Breast epithelium (tissue), 3 donors: ENCODE data around the gene TPST1.

Experiments used
- CTCF ChIP-seq, 3 donors: fragments of 450-650 bp; IDR thresholded peaks; one replicate each; pipeline ENCODE4 v1.5.1; 2016 to 2017; ENCODE audit warnings: antibody characterized with exemption in 3 of 3, mild to moderate bottlenecking in 3 of 3, moderate library complexity in 3 of 3
- POLR2A ChIP-seq: fragments of 450-650 bp; IDR thresholded peaks from one replicate; pipeline ENCODE4 v1.6.1; 2016; ENCODE audit warnings: antibody characterized with exemption, mild to moderate bottlenecking, moderate library complexity

- no peak for TF ChIP-seq CTCF (IDR thresholded peaks at IDR 0.05)
- TF ChIP-seq POLR2A: no peak
Measured at GRCh38 chr7:66282591-66282935, 77.4 kb downstream of the TPST1 start.
